ENCODE measurements around the gene TMPRSS2.
"Not testable (repeated sequence)": the region's sequence is repeated elsewhere in the genome, so short reads cannot be mapped to it uniquely, and the experiment has no call there.

Gene TMPRSS2

DNA sequence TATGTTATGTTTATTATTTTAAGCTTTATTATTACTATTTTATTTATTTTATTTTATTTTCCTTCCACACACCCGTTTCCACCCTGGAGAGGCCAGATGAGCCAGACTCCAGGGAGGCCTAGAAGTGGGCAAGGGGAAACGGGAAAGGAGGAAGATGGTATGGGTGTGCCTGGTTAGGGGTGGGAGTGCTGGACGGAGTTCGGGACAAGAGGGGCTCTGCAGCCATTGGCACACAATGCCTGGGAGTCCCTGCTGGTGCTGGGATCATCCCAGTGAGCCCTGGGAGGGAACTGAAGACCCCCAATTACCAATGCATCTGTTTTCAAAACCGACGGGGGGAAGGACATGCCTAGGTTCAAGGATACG lies 82.4 kb downstream of the TMPRSS2 start:
- no peak for DNase-seq

DNA sequence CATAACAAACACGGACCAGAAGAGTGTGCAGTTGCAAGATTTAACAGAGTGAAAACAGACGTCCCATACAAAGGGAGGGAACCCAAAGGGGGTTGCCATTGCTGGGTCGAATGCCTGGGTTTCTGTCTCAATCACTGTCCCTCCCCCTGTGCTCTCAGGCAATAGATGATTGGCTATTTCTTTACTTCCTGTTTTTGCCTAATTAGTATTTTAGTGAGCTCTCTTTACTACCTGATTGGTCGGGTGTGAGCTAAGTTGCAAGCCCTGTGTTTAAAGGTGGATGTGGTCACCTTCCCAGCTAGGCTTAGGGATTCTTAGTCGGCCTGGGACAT lies 84.7 kb downstream of the TMPRSS2 start:
- DNase-seq: not testable (repeated sequence)

DNA sequence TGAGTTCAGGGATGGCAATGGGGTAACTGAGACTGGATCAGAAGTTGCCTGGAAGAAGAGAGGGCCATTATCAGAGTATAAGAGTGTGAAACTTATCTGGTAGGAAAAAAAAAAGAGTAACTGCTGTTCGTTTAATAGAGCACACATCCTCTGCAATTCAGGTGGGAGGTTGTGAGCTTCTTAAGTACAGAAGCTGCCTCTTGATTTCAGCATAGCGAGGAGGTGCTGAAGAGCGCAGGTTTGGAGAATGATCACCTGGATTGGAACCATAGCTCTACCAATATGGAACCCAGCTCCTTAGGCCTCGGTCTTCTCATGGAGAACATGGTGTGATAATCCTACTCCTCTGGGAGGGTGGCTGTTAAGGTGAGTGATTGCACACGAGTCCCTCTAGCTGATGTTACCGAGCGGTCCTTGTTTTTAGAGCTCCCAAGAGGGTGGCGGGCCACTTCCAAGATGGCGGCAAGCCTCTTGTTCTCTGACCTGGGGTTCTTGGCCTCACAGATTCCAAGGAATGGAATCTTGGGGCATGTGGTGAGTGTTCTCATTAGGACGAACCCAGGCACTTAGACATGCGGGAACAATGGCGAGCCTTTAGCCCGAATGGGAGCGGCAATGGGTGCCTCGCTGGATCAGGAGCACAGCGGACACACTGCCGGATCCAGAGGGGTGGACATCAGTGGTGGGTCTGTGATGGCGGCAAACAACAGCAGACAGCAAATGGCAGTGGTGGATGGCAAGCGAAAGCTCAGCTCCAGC lies 85.2 kb downstream of the TMPRSS2 start:
- no peak for DNase-seq

DNA sequence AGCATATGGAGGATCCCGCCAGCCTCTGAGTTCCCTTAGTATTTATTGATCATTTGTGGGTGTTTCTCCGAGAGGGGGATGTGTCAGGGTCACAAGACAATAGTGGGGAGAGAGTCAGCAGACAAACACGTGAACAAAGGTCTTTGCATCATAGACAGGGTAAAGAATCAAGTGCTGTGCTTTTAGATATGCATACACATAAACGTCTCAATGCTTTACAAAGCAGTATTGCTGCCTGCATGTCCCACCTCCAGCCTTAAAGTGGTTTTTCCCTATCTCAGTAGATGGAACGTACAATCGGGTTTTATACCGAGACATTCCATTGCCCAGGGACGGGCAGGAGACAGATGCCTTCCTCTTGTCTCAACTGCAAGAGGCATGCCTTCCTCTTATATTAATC lies 87.0 kb downstream of the TMPRSS2 start:
- not testable (repeated sequence) for DNase-seq

DNA sequence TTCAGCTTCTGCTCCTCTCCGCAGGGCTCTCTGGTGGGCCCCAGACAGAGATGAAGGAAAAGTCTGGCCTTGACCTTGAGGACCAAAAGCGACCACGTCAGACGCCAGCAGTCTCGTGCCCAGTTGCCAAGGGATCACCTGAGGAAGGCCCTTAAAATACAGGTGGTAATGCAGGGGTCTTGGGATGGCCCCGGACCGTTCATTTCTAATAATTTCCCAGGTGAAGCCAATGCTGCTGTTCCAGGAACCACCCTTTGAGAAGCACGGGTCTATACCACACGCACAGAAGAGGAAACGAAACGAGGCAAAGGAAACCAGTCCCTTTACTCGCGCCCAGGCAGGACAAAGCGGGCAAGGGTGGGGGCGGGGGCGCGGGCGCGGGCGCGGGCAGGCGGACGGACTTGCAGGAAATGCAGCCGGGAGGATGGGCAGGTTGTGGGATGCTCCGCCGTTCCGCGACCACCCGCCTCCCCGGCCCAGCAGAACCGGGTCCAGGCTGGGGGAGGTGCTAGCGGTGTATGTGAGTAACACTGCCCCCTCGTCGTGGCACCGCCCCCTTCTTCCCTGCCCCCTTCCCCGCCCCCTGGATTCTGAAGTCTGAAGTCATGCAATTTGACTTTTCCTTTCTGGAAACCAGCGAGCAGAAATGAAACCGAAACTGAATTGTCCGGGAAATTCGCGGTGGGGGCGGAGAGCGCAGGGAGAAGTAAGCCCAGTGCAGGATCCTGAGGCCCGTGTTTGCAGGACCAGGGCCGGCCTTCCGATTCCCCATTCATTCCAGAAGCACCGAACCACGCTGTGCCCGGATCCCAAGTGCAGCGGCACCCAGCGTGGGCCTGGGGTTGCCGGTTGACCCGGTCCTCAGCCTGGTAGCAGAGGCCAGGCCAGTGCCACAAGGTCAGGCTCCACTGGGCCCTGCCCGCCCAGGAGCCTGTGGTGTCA lies 87.8 kb downstream of the TMPRSS2 start:
- peak; percentile 4 to 90 (median 66) for DNase-seq

DNA sequence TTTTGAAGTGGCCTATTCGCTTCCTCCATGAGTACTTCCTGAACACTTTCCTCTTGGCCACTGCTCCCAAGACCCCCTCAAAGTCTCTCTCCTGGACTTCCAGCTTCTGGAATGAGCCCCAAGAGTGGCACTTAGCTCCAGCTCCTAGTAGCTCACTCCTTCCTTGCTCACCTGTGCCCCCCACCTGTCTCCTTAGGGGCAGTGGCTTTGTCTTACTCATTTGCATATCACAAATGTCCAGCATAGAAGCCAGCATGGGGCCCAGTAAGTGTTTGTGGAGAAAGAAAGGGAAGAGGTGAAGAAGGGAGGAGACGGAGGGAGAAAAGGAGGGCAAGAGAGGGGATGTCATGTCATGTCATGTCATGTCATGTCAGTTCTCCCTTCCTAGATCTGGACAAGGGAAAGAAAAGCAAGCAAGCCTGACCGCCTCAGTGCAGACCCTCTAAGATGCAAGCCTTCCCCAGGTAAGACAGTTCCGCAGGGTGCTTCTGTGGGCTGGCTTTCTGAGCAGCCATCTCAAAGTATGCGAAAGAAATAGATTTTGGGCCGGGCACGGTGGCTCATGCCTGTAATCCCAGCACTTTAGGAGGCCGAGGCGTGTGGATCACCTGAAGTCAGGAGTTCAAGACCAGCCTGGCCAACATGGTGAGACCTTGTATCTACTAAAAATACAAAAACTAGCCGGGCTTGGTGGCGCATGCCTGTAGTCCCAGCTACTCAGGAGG lies 88.8 kb downstream of the TMPRSS2 start:
- no peak for DNase-seq

DNA sequence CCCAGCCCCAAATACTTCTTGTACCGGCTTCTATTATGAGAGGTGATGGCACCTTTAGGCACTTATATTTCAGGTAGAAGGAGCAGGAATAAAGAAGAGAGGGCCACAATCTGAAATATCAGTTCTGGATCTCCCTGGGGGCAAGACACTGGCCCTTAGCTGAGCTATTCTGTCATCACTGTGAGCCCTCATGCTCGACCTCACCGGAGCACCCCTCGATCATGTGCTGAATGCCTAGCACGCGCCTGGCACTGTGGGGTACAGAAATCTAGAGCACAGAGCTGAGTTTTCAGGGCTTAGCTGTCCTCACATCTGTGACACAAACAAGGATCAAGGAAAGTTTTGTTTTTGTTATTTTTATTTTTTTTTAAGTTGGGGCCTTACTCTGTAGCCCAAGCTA lies 89.6 kb downstream of the TMPRSS2 start:
- no peak for DNase-seq

DNA sequence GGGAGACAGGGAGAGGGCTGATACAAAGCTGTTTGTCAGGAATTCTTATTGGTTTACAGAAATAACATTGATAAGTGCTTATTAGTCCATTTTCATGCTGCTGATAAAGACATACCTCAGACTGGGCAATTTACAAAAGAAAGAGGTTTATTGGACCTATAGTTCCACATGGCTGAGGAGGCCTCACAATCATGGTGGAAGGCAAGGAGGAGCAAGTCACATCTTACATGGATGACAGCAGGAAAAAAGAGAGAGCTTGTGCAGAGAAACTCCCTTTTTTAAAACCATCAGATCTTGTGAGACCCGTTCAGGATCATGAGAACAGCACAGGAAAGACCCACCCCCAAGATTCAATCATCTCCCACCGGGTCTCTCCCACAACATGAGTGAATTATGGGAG lies 90.5 kb downstream of the TMPRSS2 start:
- DNase-seq: not testable (repeated sequence)

All from C1 segment of cervical spinal cord (tissue), 14 donors.